Activated T-cell treated with anti-CD3 and anti-CD28 coated beads, Interleukin-2, amount 50 U/mL, for 4 hours (primary cell): ENCODE data around the gene GRIK2. TPM values are rescaled to one million over a fixed set of nuclear protein-coding genes. Genes with fewer than 3 reads are reported as not detected.

Source experiments
- ATAC-seq, 2 donors: fragments of 200-7000 bp; cut with Tn5 transposase; one replicate each; pipeline ENCODE4 v1.10.0; 2021
- DNase-seq: peaks from one replicate; pipeline ENCODE4 v3.0.0-alpha.2; 2020
- H3K27me3 Mint-ChIP-seq: one replicate; pipeline ENCODE4 v1.8.0; 2021; ENCODE audit warnings: low read depth, mixed read lengths
- H3K36me3 Mint-ChIP-seq: one replicate; pipeline ENCODE4 v1.8.0; 2022; ENCODE audit warnings: mixed read lengths; ENCODE audit not compliant: insufficient read depth
- H3K4me1 Mint-ChIP-seq: one replicate; pipeline ENCODE4 v1.8.0; 2021; ENCODE audit warnings: low read depth, mixed read lengths
- H3K4me3 Mint-ChIP-seq: one replicate; pipeline ENCODE4 v1.8.0; 2021; ENCODE audit warnings: mild to moderate bottlenecking, moderate library complexity, mixed read lengths
- H3K9me3 Mint-ChIP-seq: one replicate; pipeline ENCODE4 v1.8.0; 2021; ENCODE audit warnings: mixed read lengths
- total RNA-seq, 3 donors: library from RNA; stranded (reverse); gene quantifications; one replicate each; pipeline ENCODE4 v1.2.1, GENCODE V29; 2021

Gene GRIK2
- total RNA-seq, 3 donors from 2014 or later = not detected

- ATAC-seq (no peak), DNase-seq (no peak)
- H3K36me3 Mint-ChIP-seq = no peaks in the 10 kb centered on the region
- H3K9me3 Mint-ChIP-seq = peaks cover 14% of the 10 kb centered on the region
- no peaks in the 10 kb centered on the region for H3K4me1 Mint-ChIP-seq
- H3K4me3 Mint-ChIP-seq = no peak overlapping the region
- no peaks in the 10 kb centered on the region for H3K27me3 Mint-ChIP-seq
Observed at GRCh38 chr6:102015431-102015830, 621.9 kb downstream of the GRIK2 start.

GRCh38 chr6:102022281-102022680 lies 628.8 kb downstream of the GRIK2 start:
- H3K27me3 Mint-ChIP-seq = no peaks in the 10 kb centered on the region

GRCh38 chr6:102022803-102023202 lies 629.3 kb downstream of the GRIK2 start:
- Mint-ChIP-seq H3K9me3 (peaks cover 3% of the 10 kb centered on the region), H3K4me1 (no peaks in the 10 kb centered on the region), H3K36me3 (no peaks in the 10 kb centered on the region), H3K4me3 (no peak overlapping the region), H3K27me3 (no peaks in the 10 kb centered on the region)
- ATAC-seq (no peak), DNase-seq (no peak)

More at GRCh38 chr6:102022281-102022680, 628.8 kb downstream of the GRIK2 start:
- ATAC-seq (no peak), DNase-seq (no peak)
- no peaks in the 10 kb centered on the region for H3K36me3 Mint-ChIP-seq
- H3K4me3 Mint-ChIP-seq = no peak overlapping the region
- peaks cover 3% of the 10 kb centered on the region for H3K9me3 Mint-ChIP-seq
- H3K4me1 Mint-ChIP-seq = no peaks in the 10 kb centered on the region

DNA sequence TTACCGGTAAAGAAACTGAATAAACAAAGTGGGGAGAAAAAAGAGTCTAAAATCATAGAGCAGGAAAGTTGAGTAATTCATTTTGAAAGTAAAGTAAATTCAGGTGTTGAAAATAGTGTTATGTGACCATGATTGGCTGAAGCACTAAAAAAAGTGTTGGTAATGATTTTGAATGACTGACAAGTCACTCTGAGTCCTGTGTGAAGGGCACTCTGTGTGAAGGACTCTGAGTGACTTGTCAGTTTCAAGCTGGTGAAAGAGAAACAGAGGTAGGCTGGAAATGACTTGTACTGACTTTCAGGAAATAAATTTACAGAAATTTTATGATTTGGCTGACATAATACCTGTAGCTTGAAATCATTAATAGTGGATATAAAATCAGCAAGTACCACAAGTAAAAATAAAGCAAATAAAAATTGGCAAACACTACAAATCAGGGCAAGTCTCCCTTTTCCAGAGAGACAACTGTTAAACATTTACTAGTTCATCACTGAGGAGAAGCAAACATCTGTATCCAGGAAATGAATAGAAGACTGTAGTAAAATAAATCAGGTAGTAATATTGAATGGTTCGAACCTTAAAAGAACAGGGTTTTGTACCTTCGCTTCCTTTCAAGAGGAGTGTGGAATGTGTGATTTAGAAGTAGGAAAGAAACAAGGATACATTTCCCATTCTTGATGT lies 630.6 kb downstream of the GRIK2 start:
- Mint-ChIP-seq H3K27me3 (no peaks in the 10 kb centered on the region), H3K4me1 (no peaks in the 10 kb centered on the region), H3K36me3 (no peaks in the 10 kb centered on the region), H3K9me3 (peaks cover 3% of the 10 kb centered on the region), H3K4me3 (no peak overlapping the region)
- ATAC-seq (no peak), DNase-seq (no peak)

GRCh38 chr6:102026649-102027048 lies 633.1 kb downstream of the GRIK2 start:
- no peaks in the 10 kb centered on the region for H3K36me3 Mint-ChIP-seq
- no peak overlapping the region for H3K4me3 Mint-ChIP-seq
- H3K27me3 Mint-ChIP-seq = no peaks in the 10 kb centered on the region

DNA sequence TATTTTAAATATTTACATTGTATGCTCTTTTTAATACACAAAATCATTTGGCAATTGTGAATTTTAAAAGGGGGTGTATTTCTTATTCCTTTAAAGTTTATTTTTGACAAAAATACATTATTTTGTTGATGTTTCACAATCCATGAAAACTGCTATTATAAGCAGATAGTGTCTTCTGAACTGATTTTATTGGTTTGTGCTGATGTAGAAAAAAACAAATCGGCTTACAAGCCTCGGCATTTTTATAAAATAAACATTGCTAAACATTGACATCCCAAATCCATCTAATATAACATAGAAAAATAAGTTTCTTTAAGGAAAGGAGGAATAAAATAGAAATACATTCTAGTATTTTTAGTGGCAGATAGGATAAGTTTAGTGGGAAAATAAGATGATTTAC lies 634.7 kb downstream of the GRIK2 start:
- H3K27me3 Mint-ChIP-seq = no peaks in the 10 kb centered on the region
- ATAC-seq = no peak
- no peak for DNase-seq
- H3K4me3 Mint-ChIP-seq = no peak overlapping the region
- no peaks in the 10 kb centered on the region for H3K36me3 Mint-ChIP-seq
- peaks cover 12% of the 10 kb centered on the region for H3K9me3 Mint-ChIP-seq
- H3K4me1 Mint-ChIP-seq = no peaks in the 10 kb centered on the region

More at GRCh38 chr6:102026649-102027048, 633.1 kb downstream of the GRIK2 start:
- ATAC-seq (no peak), DNase-seq (no peak)
- Mint-ChIP-seq H3K4me1 (no peaks in the 10 kb centered on the region), H3K9me3 (peaks cover 11% of the 10 kb centered on the region)

DNA sequence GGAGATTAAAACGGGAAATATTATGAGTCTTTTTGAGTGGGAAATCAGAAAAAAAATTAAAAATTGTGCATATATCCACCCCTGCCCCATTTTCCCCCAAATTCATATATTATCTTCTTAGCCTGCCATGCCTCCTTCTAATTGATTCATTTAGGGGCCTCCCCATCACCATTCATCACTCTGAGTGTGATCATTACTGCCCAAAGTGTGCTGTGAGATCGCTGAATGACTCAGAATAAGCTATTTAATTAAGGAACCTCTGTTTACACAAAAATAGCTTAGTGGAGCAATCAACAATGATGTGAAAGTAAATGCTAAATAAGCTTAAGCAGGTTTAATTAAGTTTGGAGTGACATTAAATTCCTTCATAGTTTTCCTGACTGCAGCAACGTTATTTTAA lies 645.5 kb downstream of the GRIK2 start:
- DNase-seq = no peak
- H3K36me3 Mint-ChIP-seq = no peaks in the 10 kb centered on the region
- no peak for ATAC-seq
- H3K9me3 Mint-ChIP-seq = peaks cover 8% of the 10 kb centered on the region
- no peaks in the 10 kb centered on the region for H3K27me3 Mint-ChIP-seq
- H3K4me1 Mint-ChIP-seq = no peaks in the 10 kb centered on the region
- no peak overlapping the region for H3K4me3 Mint-ChIP-seq

DNA sequence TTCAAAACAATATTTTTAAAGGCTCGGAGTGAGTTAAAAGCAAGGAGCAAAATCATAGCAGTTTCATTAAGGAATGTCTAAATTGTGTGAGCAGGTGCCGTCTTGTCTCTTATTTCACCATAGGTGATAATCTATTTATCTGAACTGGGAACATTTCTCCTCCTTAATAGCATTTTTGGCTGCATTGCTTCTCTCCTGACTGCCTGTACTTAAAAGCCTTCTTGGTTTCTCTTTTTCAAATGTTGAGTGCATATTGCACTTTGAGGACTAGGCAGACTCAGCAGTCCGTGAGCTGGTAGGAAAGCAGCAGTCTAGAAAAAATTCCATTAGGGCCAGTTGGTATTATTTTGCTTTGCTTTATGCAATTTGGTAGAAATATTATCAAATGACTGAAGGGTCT lies 645.9 kb downstream of the GRIK2 start:
- no peak for ATAC-seq
- peaks cover 8% of the 10 kb centered on the region for H3K9me3 Mint-ChIP-seq
- no peaks in the 10 kb centered on the region for H3K27me3 Mint-ChIP-seq
- no peak overlapping the region for H3K4me3 Mint-ChIP-seq
- no peaks in the 10 kb centered on the region for H3K36me3 Mint-ChIP-seq
- DNase-seq = no peak
- H3K4me1 Mint-ChIP-seq = no peaks in the 10 kb centered on the region

DNA sequence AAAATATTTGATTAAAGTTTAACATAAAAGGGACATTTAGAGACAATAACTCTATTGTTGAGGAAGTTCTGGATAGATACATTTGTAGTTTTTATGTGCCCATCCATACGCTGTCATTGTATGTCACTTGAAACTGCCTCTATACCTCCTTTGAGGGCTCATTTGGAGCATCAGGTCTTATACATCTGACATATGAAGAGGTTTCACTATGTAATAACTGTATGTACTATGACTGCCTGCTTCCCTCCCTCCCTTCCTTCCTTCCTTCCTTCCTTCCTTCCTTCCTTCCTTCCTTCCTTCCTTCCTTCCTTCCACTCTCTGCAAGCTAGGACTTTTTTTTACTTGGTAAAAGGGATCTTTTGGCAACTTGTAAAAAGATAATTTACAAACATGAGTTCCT lies 657.5 kb downstream of the GRIK2 start:
- DNase-seq = no peak
- peaks cover 11% of the 10 kb centered on the region for H3K9me3 Mint-ChIP-seq
- no peak for ATAC-seq
- H3K4me3 Mint-ChIP-seq = no peak overlapping the region
- no peaks in the 10 kb centered on the region for H3K36me3 Mint-ChIP-seq
- no peaks in the 10 kb centered on the region for H3K4me1 Mint-ChIP-seq
- H3K27me3 Mint-ChIP-seq = no peaks in the 10 kb centered on the region

GRCh38 chr6:102051720-102052119 lies 658.2 kb downstream of the GRIK2 start:
- peaks cover 9% of the 10 kb centered on the region for H3K9me3 Mint-ChIP-seq
- H3K4me1 Mint-ChIP-seq = no peaks in the 10 kb centered on the region
- no peak overlapping the region for H3K4me3 Mint-ChIP-seq
- H3K27me3 Mint-ChIP-seq = no peaks in the 10 kb centered on the region
- ATAC-seq (no peak), DNase-seq (no peak)
- no peaks in the 10 kb centered on the region for H3K36me3 Mint-ChIP-seq

- no peaks in the 10 kb centered on the region for H3K27me3 Mint-ChIP-seq
- no peak for ATAC-seq
Observed at GRCh38 chr6:102064142-102064541, 670.6 kb downstream of the GRIK2 start.

DNA sequence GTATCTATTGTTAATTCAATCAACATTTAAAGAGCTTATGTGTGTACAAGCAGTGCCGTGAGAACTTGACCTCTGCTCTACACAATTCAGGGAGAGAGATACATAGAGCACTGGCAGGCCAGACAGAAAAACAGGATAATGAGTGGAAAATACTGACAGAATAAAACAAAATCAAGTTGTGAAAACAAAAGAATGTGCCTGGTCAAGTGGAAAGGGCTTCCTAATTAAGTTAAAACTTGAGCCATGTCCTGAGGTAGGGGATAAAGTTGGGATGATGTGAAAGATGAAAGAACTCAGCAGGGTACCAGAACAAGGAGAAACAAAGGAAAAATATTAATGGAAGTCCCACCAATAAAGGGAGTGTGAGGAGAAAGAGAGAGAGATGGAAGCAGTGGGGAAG lies 672.8 kb downstream of the GRIK2 start:
- ATAC-seq = no peak
- H3K27me3 Mint-ChIP-seq = no peaks in the 10 kb centered on the region
- H3K36me3 Mint-ChIP-seq = no peaks in the 10 kb centered on the region
- no peaks in the 10 kb centered on the region for H3K9me3 Mint-ChIP-seq
- DNase-seq = no peak
- H3K4me3 Mint-ChIP-seq = no peak overlapping the region
- H3K4me1 Mint-ChIP-seq = no peaks in the 10 kb centered on the region

More at GRCh38 chr6:102064142-102064541, 670.6 kb downstream of the GRIK2 start:
- no peak for DNase-seq
- H3K4me1 Mint-ChIP-seq = no peaks in the 10 kb centered on the region
- no peak overlapping the region for H3K4me3 Mint-ChIP-seq
- no peaks in the 10 kb centered on the region for H3K36me3 Mint-ChIP-seq
- H3K9me3 Mint-ChIP-seq = no peaks in the 10 kb centered on the region

- Mint-ChIP-seq H3K4me1 (no peaks in the 10 kb centered on the region), H3K27me3 (no peaks in the 10 kb centered on the region), H3K9me3 (peaks cover 3% of the 10 kb centered on the region), H3K4me3 (no peak overlapping the region), H3K36me3 (no peaks in the 10 kb centered on the region)
- no peak for DNase-seq
- no peak for ATAC-seq
Observed at GRCh38 chr6:102068349-102068929, 674.9 kb downstream of the GRIK2 start.

GRCh38 chr6:102075539-102075938 lies 682.0 kb downstream of the GRIK2 start:
- Mint-ChIP-seq H3K9me3 (peaks cover 8% of the 10 kb centered on the region), H3K4me3 (no peak overlapping the region), H3K4me1 (no peaks in the 10 kb centered on the region), H3K27me3 (no peaks in the 10 kb centered on the region), H3K36me3 (no peaks in the 10 kb centered on the region)
- ATAC-seq = no peak
- DNase-seq = no peak

GRCh38 chr6:102085257-102085656 lies 691.7 kb downstream of the GRIK2 start:
- no peaks in the 10 kb centered on the region for H3K36me3 Mint-ChIP-seq
- H3K9me3 Mint-ChIP-seq = peaks cover 10% of the 10 kb centered on the region
- no peak for DNase-seq
- H3K4me1 Mint-ChIP-seq = no peaks in the 10 kb centered on the region
- no peak for ATAC-seq
- H3K4me3 Mint-ChIP-seq = no peak overlapping the region
- H3K27me3 Mint-ChIP-seq = no peaks in the 10 kb centered on the region
